ENCODE measurements around the gene CTU2.

The CTU2 gene

GRCh38 chr16:88732172-88732960 lies 26.1 kb downstream of the CTU2 start:
- no peak for DNase-seq

DNA sequence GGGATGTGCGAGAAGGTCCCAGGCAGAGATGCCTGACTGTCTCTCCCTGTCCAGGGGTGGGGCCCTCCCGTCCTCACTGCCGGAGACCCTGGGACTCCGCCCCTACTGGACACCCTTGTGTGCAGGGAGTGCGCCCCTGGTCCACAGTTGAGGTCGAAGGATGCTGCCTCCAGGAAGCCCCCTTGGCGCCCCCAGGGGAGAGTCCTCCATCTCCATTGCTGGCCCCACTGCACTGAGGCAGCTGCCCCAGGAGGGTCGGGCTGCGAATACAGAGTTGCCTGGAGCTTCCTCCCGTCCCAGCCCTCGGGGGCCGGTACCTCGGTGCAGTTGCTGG lies 26.6 kb downstream of the CTU2 start:
- DNase-seq: no peak

- no peak for DNase-seq
These were observed 27.5 kb downstream of the CTU2 start for GRCh38 chr16:88733630-88734360.

GRCh38 chr16:88734361-88734728 lies 28.0 kb downstream of the CTU2 start:
- DNase-seq: no peak

DNA sequence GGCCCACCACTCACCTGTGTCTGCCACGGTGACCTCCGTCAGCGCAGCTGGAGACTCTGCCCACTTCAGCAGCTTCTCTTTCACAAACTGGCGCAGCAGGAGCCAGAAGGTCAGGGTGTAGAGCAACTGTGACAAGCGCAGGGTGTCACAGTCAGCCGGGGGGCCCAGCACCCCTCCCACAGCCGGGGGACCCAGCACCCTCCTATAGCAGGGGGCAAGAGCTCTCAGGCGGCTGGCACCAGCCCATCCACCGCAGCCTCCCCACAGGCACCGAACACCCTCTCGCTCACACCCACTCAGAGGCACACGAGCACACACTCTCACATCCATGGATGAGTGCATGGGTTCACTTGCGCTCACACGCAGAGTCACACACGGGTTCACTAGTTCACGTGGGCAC lies 28.8 kb downstream of the CTU2 start:
- no peak for DNase-seq

- DNase-seq: no peak
These were observed 29.3 kb downstream of the CTU2 start for GRCh38 chr16:88735616-88736015.

- no peak for DNase-seq
These were observed 29.8 kb downstream of the CTU2 start for GRCh38 chr16:88736088-88736487.

- no peak for DNase-seq
These were observed 30.2 kb downstream of the CTU2 start for GRCh38 chr16:88736496-88736895.

DNA sequence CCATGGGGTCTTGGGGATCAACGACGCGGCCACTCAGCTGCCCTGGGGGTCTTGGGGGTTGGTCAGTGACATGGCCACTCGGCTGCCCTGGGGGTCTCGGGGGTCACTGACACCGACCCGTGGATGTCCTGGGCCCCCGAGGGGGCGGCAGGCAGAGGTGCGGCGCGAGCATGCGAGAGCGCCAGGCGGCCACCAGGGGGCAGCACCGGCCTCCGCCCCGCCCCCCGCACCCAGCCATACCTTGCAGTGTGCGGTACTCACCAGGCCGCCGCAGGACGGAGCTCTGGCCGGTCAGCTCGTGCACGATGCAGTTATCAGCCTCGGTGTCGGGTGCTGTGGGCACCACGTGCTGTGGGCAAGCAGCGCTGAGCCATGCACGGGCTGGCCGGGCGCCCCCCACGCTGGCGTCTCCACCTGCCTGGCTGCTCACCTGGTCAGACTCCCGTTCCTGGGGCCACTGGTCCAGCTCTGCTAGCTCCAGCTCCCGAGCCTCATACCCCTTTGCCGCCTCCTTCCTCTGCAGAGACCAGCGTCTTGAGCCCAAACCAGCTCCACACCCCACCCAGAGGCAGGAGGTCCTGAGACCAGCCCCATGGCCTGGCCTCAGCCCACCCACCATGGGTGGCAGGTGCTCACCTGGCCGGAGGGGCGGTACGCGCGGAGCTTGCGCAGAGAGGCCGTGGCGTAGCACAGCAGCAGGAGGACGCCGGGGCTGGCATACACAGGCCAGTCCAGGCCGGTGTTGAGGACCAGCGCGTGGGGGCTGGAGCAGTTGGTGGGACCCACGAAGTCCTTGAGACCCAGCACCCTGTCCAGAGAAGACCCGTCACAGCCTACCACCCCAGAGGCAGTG lies 31.2 kb downstream of the CTU2 start:
- peak; percentile 12 for DNase-seq

- no peak for DNase-seq
These were observed 32.1 kb downstream of the CTU2 start for GRCh38 chr16:88738151-88739084.

GRCh38 chr16:88739139-88739976 lies 33.1 kb downstream of the CTU2 start:
- DNase-seq: no peak

GRCh38 chr16:88739977-88740726 lies 33.8 kb downstream of the CTU2 start:
- DNase-seq: no peak

GRCh38 chr16:88740727-88741055 lies 34.4 kb downstream of the CTU2 start:
- no peak for DNase-seq

- DNase-seq: no peak
These were observed 35.1 kb downstream of the CTU2 start for GRCh38 chr16:88741368-88741767.

DNA sequence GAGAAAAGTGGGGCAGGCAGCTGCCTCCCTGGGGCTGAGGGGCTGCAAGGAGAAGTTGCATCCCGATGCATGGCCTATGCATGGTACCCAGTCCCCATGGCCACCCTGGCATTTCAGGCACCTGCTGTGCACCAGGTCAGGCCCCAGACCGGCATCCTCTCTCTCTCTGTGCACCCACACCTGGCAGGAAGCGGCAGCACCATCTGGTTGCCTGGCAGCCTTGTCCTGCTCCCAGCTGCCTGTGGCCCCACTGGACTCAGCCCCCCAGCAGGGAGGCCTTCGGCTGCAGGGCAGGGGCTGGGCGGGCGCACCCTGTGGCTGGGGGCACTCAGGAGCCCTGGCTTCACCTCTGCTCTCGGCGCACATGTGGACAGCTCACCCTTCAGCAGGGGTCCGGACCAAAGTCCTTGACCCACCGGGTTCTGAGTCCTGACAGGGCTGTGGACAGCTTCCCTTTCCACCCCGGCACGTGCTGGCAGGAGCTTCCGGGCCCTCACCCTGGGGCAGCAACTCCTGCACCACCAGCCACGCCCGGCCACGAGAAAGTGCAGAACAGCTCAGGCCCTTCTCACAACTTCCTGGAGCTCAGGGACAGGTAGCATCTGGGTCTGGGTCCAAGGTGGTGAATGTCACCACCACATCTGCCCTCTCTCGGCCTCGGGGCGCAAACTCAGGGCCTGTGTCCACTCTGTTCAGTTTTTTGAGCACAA lies 36.7 kb downstream of the CTU2 start:
- DNase-seq: no peak

DNA sequence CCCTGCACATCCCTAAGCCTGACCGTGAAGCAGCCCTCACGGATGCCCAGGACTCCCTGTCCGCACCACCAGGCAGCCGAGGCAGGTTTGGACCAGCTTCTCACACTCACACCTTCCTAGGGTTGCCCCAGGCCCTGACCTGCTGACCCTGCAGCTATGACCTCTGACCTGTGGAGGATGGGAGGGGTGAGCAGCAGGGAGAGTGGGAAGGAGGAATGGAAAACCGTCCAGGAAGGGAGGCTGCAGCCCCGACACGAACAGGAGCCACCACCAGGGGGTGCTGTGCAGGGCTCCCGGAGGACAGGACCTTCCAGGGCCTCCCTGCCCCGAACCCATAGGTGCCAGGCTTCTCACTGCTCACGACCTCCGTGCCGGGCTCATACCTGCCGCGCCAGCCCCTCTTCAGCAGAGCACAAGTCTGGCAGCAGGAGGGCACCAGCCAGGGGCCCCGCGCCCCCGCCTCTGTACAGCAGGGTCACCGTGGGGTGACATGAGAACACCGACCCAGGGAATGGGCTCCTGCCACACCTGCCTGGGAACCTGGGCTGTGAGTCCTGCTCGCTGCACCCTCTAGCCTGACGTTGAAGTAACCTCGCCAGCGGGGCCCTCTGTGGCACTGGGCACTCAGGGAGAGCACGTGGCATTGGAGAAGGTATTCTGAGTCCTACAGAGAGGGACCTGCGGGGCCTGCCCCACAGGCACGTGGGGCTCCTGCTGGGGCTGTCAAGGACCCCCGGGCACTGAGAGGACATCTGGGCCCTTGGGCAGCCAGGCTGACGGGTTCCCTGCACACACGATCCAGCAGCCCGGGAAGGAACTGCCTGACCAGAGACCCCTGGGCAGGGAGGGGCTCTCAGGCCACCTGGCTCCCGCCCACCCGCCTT lies 37.6 kb downstream of the CTU2 start:
- peak; percentile 0 for DNase-seq

GRCh38 chr16:88744577-88745521 lies 38.5 kb downstream of the CTU2 start:
- no peak for DNase-seq

GRCh38 chr16:88746506-88746905 lies 40.2 kb downstream of the CTU2 start:
- no peak for DNase-seq
